ENCODE measurements around the gene SPDYE16. TPM values are rescaled to one million over a fixed set of nuclear protein-coding genes. Genes with fewer than 3 reads are reported as not detected.
"Not testable (repeated sequence)": the region's sequence is repeated elsewhere in the genome, so short reads cannot be mapped to it uniquely, and the experiment has no call there.

Gene SPDYE16
- total RNA-seq, 2 donors from 2014 or later = 0.58 TPM; not detected in 1

DNA sequence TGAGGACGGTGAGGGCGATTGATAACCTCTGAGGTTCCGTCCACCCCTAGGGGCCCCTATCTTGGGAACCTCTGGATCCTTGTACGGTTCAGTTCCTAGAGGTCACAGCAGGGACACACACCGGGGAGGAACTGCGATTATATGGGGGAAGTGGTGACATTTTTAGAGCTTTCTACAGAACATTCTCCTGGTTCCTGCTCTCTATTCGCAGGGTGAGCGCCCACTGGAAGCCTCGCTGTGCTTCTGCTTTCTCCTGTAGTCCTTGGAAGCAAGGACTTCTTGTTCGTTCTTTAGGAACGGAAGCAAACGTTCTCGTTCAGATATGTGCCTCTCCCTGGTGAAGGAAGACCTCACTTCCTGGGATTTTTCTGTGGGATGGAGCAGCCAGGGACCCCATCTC, 55.1 kb downstream of the SPDYE16 start:
- not testable (repeated sequence) for H3K36me3 Mint-ChIP-seq (ENCODE audit: insufficient read depth in 2 of 2); H3K4me1 Mint-ChIP-seq (ENCODE audit: low read depth); H3K27ac Mint-ChIP-seq; H3K27me3 Mint-ChIP-seq (ENCODE audit: low read depth); H3K4me3 Mint-ChIP-seq; ATAC-seq (replicated peaks in 1 of 2); DNase-seq; H3K9me3 Mint-ChIP-seq

DNA sequence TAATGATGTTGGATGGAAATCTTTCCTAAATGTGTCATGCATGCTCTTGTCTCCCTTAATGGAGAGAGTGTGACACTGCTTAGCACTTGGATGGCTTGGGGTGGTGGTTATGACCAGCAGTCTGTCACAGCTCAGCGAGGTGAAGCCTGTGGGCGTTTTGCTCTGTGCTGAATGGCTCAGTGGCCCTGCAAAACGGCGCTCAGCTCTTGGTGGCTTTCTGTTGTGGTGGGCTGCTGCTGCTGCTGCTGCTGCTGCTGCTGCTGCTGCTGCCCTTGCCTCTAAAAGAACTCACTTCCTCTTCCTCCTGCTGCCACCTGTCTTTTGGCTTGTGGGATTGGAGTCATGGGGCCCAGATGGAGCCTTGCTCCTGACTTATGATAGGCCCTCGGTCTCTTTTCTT, 56.5 kb downstream of the SPDYE16 start:
- H3K27ac Mint-ChIP-seq; H3K4me1 Mint-ChIP-seq (ENCODE audit: low read depth); H3K9me3 Mint-ChIP-seq; H3K27me3 Mint-ChIP-seq (ENCODE audit: low read depth); H3K36me3 Mint-ChIP-seq (ENCODE audit: insufficient read depth in 2 of 2): not testable (repeated sequence)
- ATAC-seq (replicated peaks in 1 of 2) = peak; percentile 98 to 99
- peak; percentile 35 to 50 for DNase-seq
- H3K4me3 Mint-ChIP-seq = peak overlapping the region; percentile 34 to 39

DNA sequence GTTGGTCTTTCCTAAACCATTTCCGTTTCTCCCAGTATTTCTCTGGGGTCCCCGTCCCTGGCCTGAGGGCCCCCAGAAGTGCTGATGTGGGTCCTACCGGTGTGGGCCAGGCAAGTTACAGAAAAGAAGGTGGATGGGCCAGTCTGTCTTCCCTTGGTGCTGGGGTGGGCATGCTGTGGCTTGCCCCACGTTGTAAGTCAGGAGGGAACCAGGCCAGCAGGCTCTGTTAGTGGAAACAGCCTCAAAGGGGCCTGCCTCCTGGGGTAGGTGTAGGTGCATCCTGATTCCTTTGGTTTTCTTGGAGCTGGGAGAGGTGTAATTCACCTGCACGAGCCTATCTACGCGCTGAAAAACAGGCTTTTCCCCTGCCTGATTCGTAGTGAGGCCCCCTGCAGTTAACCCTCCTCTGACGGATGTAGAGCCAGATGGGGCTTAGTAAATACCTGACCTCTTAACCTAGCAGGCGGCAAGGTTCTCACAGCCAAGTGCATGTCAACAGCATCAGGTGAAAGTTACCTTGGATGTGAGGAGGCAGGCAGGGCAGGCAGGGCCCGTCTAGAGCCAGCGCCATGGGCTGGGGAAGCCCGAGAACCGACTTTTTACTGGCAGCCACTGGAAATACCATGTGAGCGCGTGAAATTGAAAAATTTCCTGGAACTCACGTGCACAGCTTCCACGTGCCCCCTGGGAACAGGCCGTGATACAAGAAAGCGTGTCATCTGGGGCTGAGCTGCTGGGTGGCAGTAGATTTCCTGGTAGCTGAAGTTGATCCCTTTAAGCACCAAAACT, 57.1 kb downstream of the SPDYE16 start:
- peak; percentile 27 to 29 for ATAC-seq (replicated peaks in 1 of 2)
- H3K27me3 Mint-ChIP-seq (ENCODE audit: low read depth); H3K9me3 Mint-ChIP-seq; H3K36me3 Mint-ChIP-seq (ENCODE audit: insufficient read depth in 2 of 2); H3K4me1 Mint-ChIP-seq (ENCODE audit: low read depth); H3K4me3 Mint-ChIP-seq; H3K27ac Mint-ChIP-seq; DNase-seq: not testable (repeated sequence)

DNA sequence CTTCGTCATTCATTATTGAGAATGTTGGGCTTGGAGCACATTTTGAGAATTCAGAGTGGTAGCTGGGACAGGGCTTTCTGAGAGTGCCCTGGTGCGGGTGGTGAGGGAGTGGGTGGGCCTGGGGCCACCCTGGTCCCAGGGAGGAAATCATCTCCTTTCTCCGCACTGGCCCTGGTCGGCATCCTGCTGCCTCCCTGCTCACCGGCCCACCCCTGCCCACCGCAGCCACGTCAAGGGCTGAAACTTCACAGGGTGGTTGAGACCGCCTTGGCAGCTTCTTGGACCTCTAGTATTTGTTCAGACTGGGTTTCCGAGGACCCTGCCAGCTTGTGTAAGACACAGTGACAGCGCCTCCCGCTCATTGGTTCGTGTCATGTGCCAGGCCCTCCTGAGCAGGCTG, 58.6 kb downstream of the SPDYE16 start:
- H3K27me3 Mint-ChIP-seq (ENCODE audit: low read depth); H3K9me3 Mint-ChIP-seq; ATAC-seq (replicated peaks in 1 of 2); H3K36me3 Mint-ChIP-seq (ENCODE audit: insufficient read depth in 2 of 2); DNase-seq; H3K4me3 Mint-ChIP-seq; H3K27ac Mint-ChIP-seq; H3K4me1 Mint-ChIP-seq (ENCODE audit: low read depth): not testable (repeated sequence)

DNA sequence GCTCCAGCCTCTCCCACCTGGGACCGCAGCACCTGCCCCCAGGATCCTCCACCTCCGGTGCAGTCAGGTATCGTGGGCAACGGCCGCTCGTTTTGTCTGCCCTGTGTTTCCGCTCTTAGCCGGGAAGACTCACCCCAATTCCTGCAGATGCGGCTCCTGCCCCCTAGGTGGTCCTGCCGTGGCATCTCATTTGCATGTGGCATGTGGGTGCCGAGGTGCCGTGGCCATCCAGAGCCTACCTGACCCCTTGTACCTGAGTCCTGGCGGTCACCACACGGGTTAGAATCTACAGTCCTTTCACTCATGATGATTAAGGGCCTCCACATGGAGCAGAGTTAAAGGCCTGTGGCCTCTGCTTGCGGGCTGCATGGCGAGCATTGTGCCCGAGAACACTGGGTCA, 60.0 kb downstream of the SPDYE16 start:
- H3K9me3 Mint-ChIP-seq; H3K27me3 Mint-ChIP-seq (ENCODE audit: low read depth); H3K4me3 Mint-ChIP-seq; H3K27ac Mint-ChIP-seq; H3K4me1 Mint-ChIP-seq (ENCODE audit: low read depth); H3K36me3 Mint-ChIP-seq (ENCODE audit: insufficient read depth in 2 of 2); ATAC-seq (replicated peaks in 1 of 2); DNase-seq: not testable (repeated sequence)

DNA sequence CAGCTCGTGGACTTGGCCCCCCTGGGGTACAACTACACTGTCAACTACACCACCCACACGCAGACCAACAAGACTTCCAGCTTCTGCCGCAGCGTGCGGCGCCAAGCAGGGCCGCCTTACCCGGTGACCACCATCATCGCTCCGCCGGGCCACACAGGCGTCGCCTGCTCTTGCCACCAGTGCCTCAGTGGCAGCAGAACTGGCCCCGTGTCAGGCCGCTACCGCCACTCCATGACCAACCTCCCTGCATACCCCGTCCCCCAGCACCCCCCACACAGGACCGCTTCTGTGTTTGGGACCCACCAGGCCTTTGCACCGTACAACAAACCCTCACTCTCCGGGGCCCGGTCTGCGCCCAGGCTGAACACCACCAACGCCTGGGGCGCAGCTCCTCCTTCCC, 60.4 kb downstream of the SPDYE16 start:
- H3K27me3 Mint-ChIP-seq (ENCODE audit: low read depth); DNase-seq; H3K4me1 Mint-ChIP-seq (ENCODE audit: low read depth); H3K27ac Mint-ChIP-seq; H3K36me3 Mint-ChIP-seq (ENCODE audit: insufficient read depth in 2 of 2); ATAC-seq (replicated peaks in 1 of 2); H3K4me3 Mint-ChIP-seq; H3K9me3 Mint-ChIP-seq: not testable (repeated sequence)

Other genes with a start within 250 kb of the SPDYE16 start
- gene HSPB1, start 240.6 kb downstream of the SPDYE16 start, total RNA-seq = 10 to 100 TPM; 39.7 to 42.0 TPM
- gene YWHAG, start 184.3 kb downstream of the SPDYE16 start, total RNA-seq = 100 to 1,000 TPM; 107 to 120 TPM
- gene SSC4D, start 133.6 kb downstream of the SPDYE16 start, total RNA-seq = 1 to 10 TPM in 1 of 2 donors, under 1 TPM in 1; 0.60 to 1.0 TPM
- 10 to 100 TPM in 1 of 2 donors, 1 to 10 TPM in 1; 7.7 to 11.8 TPM for gene ZP3, start 118.3 kb downstream of the SPDYE16 start, total RNA-seq
- gene DTX2, start 81.6 kb downstream of the SPDYE16 start, total RNA-seq = 10 to 100 TPM; 40.6 to 49.4 TPM
- gene UPK3B, start 32.7 kb downstream of the SPDYE16 start, total RNA-seq = 1 to 10 TPM; 3.2 to 3.3 TPM
- 10 to 100 TPM; 11.0 to 14.5 TPM for gene POMZP3, start 84.0 kb upstream of the SPDYE16 start, total RNA-seq

Measured in activated T-cell treated with anti-CD3 and anti-CD28 coated beads, Interleukin-2, amount 50 U/mL, for 72 hours (primary cell).